Measurements from ENCODE around the gene PKNOX2.

- TF ChIP-seq POLR2AphosphoS5 (IDR thresholded peaks at IDR 0.05; ENCODE audit: low read depth, low read length) (peak; percentile 87), TAF1 (IDR thresholded peaks at IDR 0.05; ENCODE audit: borderline replicate concordance, insufficient read depth, low read length) (peak; percentile 79; the same call in 1 of the 2 replicates), SIN3A (IDR thresholded peaks at IDR 0.05; ENCODE audit: borderline replicate concordance, insufficient read depth, low read length) (no peak)
These were observed 40.5 kb upstream of the PKNOX2 start for GRCh38 chr11:125123947-125124617.
